Kidney capillary endothelial cell (primary cell): ENCODE data around the gene GALNT14.

Experiments used
- DNase-seq: peaks from one replicate; pipeline ENCODE4 v3.0.0-alpha.2; 2018; ENCODE audit warnings: low spot score

Gene GALNT14

DNA sequence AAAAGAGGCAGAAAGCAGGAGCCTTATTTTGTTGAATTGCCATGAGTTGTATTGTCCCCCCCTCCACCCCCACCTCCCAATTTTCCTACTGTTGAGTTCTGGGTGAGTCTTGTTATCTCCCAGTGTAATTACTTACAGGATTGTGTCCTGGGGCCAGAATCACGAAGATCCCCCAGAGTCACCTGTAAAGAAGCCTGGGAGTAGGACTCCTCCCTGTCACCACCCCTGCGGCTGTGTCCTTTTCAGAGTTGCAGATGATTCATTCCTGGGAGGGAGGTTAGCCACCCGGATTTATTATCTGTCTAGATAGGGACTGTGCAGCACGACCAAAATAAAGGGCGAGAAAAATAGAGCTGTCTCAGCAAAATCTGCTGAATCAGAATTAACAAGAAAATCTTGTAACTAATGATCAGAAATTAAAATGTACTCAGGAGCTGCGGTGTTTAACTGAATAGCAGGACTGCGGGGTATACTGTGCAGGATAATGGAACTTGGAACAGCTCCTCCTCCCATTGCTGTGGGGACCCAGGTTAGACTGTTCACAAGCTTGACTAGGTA, 249.3 kb downstream of the GALNT14 start:
- DNase-seq, result no peak

DNA sequence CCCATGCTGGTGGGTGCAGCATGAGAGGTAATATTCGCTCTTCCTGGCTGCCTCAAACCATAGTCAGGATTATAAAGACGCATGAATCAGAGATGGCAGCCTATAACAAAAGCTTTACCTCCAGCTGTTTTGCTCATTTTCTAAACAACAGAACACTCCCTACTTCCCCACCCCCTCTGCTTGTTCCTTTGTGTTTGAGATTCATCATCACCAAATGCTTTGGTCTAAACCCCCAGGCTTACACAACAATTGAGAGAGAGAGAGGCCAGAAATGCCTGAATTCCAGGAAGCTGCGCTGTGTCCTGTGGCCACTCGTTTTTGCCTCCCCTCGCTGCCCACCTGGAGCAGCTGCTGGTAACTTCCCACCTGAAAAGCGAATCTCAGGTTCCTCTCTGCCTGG, 252.2 kb downstream of the GALNT14 start:
- DNase-seq, result no peak

DNA sequence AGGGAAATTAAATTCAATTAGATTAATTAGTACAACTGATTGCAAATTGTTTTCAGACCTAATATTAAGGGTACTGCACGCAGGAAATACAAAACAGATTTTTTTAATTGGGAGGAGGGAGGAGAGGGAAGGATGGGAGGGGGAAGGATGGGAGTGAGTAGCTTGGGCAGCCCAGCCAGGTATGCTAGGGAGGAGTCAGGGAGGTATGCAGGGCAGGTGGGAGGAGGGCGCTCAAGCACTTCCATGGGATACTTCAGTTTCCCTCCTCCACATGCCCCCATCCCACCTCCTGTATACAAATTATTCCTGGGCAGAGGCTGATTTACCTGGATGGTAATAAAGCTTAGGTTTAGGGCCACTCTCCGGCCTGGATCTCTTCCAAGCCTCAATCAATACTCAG, 254.4 kb downstream of the GALNT14 start:
- no peak for DNase-seq

DNA sequence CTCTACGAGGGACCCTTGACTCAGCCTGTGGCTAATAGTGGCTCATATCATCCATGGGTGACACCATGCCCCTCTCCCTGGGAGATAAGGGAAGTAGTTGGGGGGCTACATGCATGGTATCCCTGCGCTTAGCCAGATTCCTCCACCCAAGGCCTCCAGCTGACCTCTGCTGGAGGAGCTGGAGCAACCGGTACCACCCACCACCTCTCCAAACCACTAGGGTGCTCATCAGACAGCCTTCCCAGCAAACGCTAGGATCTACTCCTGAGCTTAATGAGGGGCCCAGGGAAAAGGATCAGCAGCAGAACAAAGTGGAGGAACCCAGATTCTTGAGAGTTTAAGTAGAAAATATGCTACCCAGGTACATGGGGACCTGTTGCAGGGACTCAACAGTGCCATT, 255.1 kb downstream of the GALNT14 start:
- DNase-seq, result no peak

DNA sequence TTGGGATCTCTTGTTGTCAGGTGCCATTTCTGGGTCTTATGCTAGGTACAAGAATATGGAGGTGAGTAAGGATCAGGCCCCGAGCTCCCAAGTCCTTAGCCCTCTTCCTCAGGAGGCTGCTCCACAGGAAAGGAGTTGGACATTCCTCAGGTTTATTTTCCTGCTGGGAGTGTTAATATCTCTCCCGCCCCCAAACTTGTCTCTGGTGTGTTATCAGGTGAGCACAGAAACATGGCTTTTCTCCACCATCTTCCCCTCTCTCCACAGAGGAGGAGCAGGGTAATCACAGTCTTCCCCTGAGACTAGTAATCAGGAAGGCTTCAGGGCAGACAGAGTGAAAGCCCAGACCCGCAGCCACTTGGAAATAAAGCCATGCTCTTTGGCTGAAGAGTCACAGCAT, 257.7 kb downstream of the GALNT14 start:
- DNase-seq, result no peak

DNA sequence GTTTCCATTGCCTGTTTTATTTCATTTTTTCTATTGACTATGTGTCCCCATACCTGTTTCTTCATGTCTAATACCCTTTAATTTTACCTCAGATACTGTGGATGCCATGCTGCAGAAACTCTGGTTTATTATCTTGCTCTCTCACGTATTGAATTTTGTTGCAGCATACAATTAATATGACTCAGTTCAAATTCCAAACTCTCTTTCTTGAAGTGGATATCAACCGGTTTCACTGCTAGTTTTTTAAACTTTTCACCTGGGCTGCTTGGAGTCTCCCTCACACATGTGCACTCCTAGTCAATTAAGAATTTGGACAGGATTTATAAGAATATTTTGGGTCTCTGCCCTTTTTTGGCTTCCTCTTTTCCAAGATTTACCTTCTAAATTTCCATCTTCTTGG, 260.4 kb downstream of the GALNT14 start:
- DNase-seq, result no peak

DNA sequence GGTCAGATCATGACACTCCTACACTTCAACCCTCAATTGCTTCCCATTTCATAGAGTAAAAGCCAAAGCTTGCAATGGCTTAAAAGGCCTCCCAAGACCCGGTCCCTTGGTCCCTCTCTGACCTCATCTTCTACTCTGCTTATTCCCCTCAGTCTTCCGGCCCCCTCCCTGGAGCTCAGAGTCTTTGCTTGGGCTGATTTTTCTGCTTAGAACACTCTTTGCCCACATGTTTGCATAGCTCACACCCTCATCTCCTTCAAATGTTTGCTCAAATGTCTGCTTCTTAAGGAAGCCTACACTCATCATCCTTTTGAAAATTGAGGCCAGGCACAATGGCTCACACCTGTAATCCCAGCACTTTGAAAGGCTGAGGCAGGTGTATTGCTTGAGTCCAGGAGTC, 265.4 kb downstream of the GALNT14 start:
- no peak for DNase-seq

DNA sequence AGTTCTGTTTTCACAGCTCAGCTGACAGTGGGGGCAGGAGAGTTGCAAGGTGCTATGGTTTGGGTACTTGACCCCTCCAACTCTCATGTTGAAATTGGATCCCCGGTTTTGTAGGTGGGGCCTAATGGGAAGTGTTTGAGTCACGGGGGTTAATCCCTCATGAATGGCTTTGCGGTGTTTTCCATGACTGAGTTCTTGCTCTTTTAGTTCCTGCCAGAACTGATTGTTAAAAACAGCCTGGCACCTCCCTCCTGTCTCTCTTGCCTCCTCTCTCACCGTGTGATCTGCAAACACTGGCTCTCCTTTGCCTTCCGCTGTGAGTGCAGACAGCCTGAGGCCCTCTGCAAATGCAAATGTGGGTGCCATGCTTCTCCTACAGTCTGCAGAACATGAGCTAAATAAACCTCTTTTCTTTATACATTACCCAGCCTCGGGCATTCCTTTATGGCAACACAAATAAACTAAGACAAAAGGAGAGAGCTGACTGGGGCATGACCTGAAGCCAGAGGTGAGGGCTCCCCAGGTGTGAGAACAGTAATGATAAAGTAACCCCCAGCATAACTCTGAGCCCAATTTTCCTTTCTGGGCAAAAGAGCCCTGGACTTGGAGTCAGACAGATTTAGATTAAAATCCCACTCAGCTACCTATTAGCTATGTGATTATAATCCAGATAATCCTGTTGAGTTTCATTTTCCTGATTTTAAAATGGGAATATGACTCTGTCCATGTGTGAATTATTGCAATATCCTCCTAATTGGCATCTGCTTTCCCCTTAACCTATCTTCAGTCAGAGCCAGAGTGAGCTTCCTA, 266.1 kb downstream of the GALNT14 start:
- DNase-seq, result no peak

DNA sequence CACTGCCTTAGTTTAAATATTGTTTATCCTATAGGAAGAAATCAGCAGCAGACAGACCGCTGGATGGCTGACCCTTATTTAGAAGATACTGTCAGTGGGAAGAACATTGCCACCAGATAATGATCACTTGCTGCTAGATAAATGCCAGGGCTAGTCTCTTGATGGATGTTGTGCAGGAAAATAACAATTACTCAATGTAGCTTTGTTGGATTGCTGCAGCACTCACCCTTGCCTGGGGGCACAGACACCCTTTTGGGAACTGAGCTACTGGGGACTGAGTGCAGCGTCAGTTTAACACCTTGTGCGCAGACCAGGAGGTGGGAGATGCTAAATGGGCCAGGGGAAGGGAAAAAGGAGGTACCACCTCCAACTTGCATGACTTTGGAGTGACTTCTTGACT, 266.8 kb downstream of the GALNT14 start:
- DNase-seq, result no peak

DNA sequence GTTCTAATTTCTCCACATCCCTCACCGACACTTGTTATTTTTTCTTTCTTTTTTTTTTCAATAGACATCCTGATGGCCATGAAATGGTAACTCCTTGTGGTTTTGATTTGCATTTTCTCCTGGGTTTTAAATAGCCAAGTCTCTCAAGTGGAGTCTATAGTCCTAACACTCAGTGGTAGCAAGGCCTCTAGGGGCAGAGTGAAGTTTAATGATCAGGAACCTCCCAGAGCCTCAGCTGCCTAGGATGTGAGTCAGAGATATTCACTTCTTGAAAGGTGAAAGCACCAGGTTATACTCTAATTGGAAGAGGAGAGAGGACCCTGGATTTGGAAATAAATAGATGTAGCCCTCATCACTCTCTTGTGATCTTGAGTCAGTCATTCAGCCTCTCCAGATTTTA, 268.3 kb downstream of the GALNT14 start:
- DNase-seq, result no peak

DNA sequence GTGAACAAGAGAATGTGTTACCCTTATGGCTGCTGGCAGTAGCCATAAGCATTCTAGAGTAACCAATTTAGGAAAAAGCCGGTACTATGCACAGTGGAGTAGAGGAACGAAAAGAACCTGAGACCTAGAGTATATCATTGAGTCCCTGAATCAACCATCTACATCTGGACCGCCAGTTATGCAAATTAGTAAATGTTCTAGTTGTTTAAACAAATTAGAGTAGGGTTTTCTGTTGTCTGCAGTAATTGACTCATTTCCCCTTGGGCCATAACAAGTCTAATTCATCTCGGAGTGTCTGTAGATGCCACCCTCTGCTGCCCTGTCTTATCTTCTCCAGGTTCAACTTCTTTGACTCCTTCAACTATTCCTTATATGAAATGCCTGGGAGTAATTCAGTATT, 270.9 kb downstream of the GALNT14 start:
- DNase-seq, result no peak

DNA sequence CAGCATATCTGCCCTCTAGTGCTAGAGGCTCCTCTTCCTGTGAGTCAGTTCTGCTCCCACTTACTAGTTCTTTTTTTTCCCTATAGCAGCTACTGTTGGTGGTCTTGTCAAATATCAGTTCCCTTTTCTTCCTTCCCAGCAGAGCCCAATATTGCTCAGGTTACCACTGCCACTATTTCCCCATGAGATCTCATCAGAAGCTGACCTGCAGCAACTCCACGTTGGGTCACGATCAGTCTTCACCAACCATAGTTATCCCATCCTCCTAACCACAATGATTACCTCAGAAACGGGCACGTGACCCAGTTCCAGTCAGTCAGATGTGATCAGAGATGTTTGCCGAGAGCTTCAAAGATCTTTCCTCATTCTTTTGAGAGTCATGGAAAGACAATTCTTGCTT, 271.3 kb downstream of the GALNT14 start:
- no peak for DNase-seq

DNA sequence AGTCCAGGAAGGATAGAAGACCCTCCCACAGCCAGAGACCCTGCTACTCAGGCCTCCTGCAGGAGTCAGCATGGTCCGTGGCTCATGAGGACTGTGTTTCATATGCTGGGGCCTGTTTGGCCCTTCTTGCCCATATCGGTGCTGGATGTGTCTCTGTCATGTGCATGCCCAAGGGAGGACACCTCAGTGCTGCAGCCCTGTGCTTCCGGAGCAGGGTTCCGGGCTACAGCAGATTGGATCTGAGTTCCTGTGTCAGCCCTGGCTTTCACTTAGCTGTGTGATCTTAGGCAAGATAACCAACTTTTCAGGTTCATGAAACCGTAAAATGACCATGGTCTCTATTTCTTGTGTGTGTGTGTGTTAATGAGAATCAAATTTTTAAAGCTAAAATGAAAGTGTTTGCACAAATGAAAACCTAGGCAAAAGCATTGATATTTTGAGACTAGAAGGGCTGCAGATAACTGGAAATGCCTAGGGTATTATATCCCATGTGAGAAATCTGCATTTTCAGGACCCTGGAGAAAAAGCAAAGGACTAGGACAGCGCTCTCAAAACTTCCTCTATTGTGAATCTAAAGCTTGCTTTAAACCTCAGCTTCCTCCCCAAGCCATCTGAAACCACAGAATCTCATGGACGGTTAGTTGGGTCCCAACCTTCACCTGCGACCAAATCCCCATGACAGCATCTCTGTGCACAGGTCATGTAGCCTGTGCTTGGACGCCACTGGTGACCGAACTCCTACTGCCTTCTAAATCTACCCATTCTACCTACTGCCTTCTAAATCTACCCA, 272.2 kb downstream of the GALNT14 start:
- no peak for DNase-seq

DNA sequence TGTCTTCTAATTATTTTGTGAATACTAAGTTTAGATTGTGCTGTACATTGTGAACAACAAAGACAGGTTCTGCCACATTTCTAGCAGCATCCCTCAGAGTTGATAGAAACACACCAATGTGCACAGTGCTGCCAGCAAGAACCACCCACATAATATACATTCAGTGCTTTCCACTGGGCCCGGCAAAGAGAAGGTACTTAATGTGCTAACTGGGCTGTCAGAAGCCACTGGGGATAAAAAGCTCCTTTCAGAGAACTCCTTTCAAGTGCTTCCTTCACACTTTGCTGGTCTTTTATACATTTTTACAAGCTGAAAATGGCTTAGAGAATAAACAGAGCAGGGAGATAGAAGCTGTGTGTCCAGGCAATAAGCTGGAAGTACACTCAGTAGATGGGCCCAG, 273.0 kb downstream of the GALNT14 start:
- DNase-seq, result no peak

DNA sequence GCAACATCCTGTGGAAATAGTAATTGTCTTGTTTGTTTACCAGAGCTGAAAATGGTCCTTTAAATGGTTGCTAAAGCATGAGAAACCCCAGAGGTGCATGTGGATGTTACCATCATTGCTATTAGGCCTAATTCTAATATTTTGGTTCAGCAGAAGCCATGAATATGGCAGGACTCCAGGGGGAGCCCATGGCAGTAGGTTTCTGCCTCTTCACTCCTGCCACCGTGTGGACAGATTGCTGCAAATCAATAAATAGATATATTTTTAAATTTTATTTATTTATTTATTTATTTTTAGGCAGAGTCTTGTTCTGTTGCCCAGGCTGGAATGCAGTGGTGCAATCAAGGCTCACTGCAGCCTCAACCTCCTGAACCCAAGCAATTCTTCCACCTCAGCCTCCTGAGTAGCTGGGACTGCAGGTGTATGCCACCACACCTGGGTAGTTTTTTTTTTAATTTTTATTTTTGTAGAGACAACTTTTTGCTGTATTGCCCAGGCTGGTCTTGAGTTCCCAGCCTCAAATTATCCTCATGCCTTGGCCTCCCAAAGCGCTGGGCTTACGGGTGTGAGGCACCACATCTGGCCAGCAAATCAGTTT, 276.1 kb downstream of the GALNT14 start:
- peak; percentile 74 for DNase-seq

DNA sequence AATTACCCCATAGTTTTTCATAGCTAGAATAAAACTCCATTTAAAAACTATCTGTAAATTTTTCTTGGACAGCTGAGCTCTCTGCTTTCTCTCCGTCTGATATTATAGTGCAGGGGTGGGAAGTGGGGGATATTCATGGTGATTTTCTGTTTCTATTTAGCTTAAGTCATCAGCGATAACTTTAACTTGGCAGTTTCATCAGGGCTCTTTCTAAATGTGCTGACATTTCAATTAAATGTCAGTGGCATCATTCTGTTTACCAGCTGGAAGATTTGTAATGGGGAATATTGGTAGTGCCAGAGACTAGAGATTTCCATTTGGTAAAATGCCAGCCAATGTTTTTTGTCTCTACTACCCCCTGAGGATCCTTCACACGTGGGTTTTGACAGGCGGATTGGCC, 277.5 kb downstream of the GALNT14 start:
- DNase-seq, result no peak
